Measurements from ENCODE around the gene LRIT1.
"Not testable (repeated sequence)": the region's sequence is repeated elsewhere in the genome, so short reads cannot be mapped to it uniquely, and the experiment has no call there.

Gene LRIT1

GRCh38 chr10:84241185-84241790, at the start of gene LRIT1:
TSS of gene LRIT1 (minus strand) at chr10:84241546. CDS start at chr10:84241439, 107 bp downstream.
- DNase-seq (ENCODE audit: low read depth, low spot score) = no peak
- H3K9ac ChIP-seq (ENCODE audit: insufficient read length) = no peak within 1 kb of the TSS
- H3K36me3 ChIP-seq (ENCODE audit: insufficient read depth, low read length) = no peaks in the 10 kb centered on the region
- no peaks in the 10 kb centered on the region for H3K9me3 ChIP-seq (ENCODE audit: low read depth, low read length)
- no peak within 1 kb of the TSS for H3K27ac ChIP-seq
- TF ChIP-seq FOXP2 (optimal IDR thresholded peaks at IDR 0.05; ENCODE audit: control extremely low read depth, extremely low read length, insufficient read depth) = no peak
- H3K4me3 ChIP-seq = no peak within 1 kb of the TSS

GRCh38 chr10:84290235-84290634, 48.9 kb upstream of the LRIT1 start:
- Histone ChIP-seq H3K9me3 (ENCODE audit: low read depth, low read length) (no peaks in the 10 kb centered on the region), H3K36me3 (ENCODE audit: insufficient read depth, low read length) (no peaks in the 10 kb centered on the region), H3K9ac (ENCODE audit: insufficient read length) (no peak overlapping the region), H3K27ac (no peak overlapping the region), H3K4me3 (no peak overlapping the region)
- DNase-seq (ENCODE audit: low read depth, low spot score) = no peak
- no peak for TF ChIP-seq FOXP2 (optimal IDR thresholded peaks at IDR 0.05; ENCODE audit: control extremely low read depth, extremely low read length, insufficient read depth)
- no peak for TF ChIP-seq POLR2AphosphoS5 (IDR thresholded peaks at IDR 0.05; ENCODE audit: borderline replicate concordance, low read depth, low read length)
- TF ChIP-seq EZH2 (IDR thresholded peaks at IDR 0.05) = no peak

- DNase-seq (ENCODE audit: low read depth, low spot score) = no peak
- TF ChIP-seq POLR2AphosphoS5 (IDR thresholded peaks at IDR 0.05; ENCODE audit: borderline replicate concordance, low read depth, low read length) (no peak), EZH2 (IDR thresholded peaks at IDR 0.05) (no peak), FOXP2 (optimal IDR thresholded peaks at IDR 0.05; ENCODE audit: control extremely low read depth, extremely low read length, insufficient read depth) (no peak)
- H3K36me3 ChIP-seq (ENCODE audit: insufficient read depth, low read length) = no peaks in the 10 kb centered on the region
Observed at GRCh38 chr10:84289521-84290200, 48.3 kb upstream of the LRIT1 start.

GRCh38 chr10:84288151-84288550, 46.8 kb upstream of the LRIT1 start:
- no peak overlapping the region for H3K27ac ChIP-seq
- TF ChIP-seq POLR2AphosphoS5 (IDR thresholded peaks at IDR 0.05; ENCODE audit: borderline replicate concordance, low read depth, low read length) = no peak
- no peak for TF ChIP-seq EZH2 (IDR thresholded peaks at IDR 0.05)

More at GRCh38 chr10:84289521-84290200, 48.3 kb upstream of the LRIT1 start:
- no peak overlapping the region for H3K4me3 ChIP-seq
- H3K9me3 ChIP-seq (ENCODE audit: low read depth, low read length) = no peaks in the 10 kb centered on the region
- no peak overlapping the region for H3K9ac ChIP-seq (ENCODE audit: insufficient read length)
- H3K27ac ChIP-seq = no peak overlapping the region

GRCh38 chr10:84286695-84287094, 45.3 kb upstream of the LRIT1 start:
- H3K9ac ChIP-seq (ENCODE audit: insufficient read length) = no peak overlapping the region
- no peaks in the 10 kb centered on the region for H3K9me3 ChIP-seq (ENCODE audit: low read depth, low read length)
- no peaks in the 10 kb centered on the region for H3K36me3 ChIP-seq (ENCODE audit: insufficient read depth, low read length)
- H3K27ac ChIP-seq = no peak overlapping the region
- no peak overlapping the region for H3K4me3 ChIP-seq
- TF ChIP-seq FOXP2 (optimal IDR thresholded peaks at IDR 0.05; ENCODE audit: control extremely low read depth, extremely low read length, insufficient read depth) = no peak
- TF ChIP-seq EZH2 (IDR thresholded peaks at IDR 0.05) = no peak
- TF ChIP-seq POLR2AphosphoS5 (IDR thresholded peaks at IDR 0.05; ENCODE audit: borderline replicate concordance, low read depth, low read length) = no peak
- no peak for DNase-seq (ENCODE audit: low read depth, low spot score)

More at GRCh38 chr10:84288151-84288550, 46.8 kb upstream of the LRIT1 start:
- H3K9ac ChIP-seq (ENCODE audit: insufficient read length) = no peak overlapping the region
- no peak overlapping the region for H3K4me3 ChIP-seq
- no peak for DNase-seq (ENCODE audit: low read depth, low spot score)
- H3K9me3 ChIP-seq (ENCODE audit: low read depth, low read length) = no peaks in the 10 kb centered on the region
- no peaks in the 10 kb centered on the region for H3K36me3 ChIP-seq (ENCODE audit: insufficient read depth, low read length)

GRCh38 chr10:84279876-84280475, 38.6 kb upstream of the LRIT1 start:
- DNase-seq (ENCODE audit: low read depth, low spot score); H3K9me3 ChIP-seq (ENCODE audit: low read depth, low read length); H3K27ac ChIP-seq; H3K36me3 ChIP-seq (ENCODE audit: insufficient read depth, low read length); H3K4me3 ChIP-seq; H3K9ac ChIP-seq (ENCODE audit: insufficient read length): not testable (repeated sequence)

GRCh38 chr10:84270708-84271107, 29.4 kb upstream of the LRIT1 start:
- DNase-seq (ENCODE audit: low read depth, low spot score) = no peak
- H3K27ac ChIP-seq = no peak overlapping the region
- H3K9me3 ChIP-seq (ENCODE audit: low read depth, low read length) = no peaks in the 10 kb centered on the region
- TF ChIP-seq FOXP2 (optimal IDR thresholded peaks at IDR 0.05; ENCODE audit: control extremely low read depth, extremely low read length, insufficient read depth) = no peak
- H3K36me3 ChIP-seq (ENCODE audit: insufficient read depth, low read length) = no peaks in the 10 kb centered on the region
- no peak overlapping the region for H3K9ac ChIP-seq (ENCODE audit: insufficient read length)
- no peak overlapping the region for H3K4me3 ChIP-seq

GRCh38 chr10:84269773-84270172, 28.4 kb upstream of the LRIT1 start:
- no peak overlapping the region for H3K9ac ChIP-seq (ENCODE audit: insufficient read length)
- no peak for TF ChIP-seq POLR2AphosphoS5 (IDR thresholded peaks at IDR 0.05; ENCODE audit: borderline replicate concordance, low read depth, low read length)
- TF ChIP-seq FOXP2 (optimal IDR thresholded peaks at IDR 0.05; ENCODE audit: control extremely low read depth, extremely low read length, insufficient read depth) = no peak
- no peak for TF ChIP-seq EZH2 (IDR thresholded peaks at IDR 0.05)
- no peak overlapping the region for H3K4me3 ChIP-seq
- H3K36me3 ChIP-seq (ENCODE audit: insufficient read depth, low read length) = no peaks in the 10 kb centered on the region
- no peak for DNase-seq (ENCODE audit: low read depth, low spot score)
- H3K27ac ChIP-seq = no peak overlapping the region
- no peaks in the 10 kb centered on the region for H3K9me3 ChIP-seq (ENCODE audit: low read depth, low read length)

GRCh38 chr10:84269162-84269561, 27.8 kb upstream of the LRIT1 start:
- Histone ChIP-seq H3K9me3 (ENCODE audit: low read depth, low read length) (no peaks in the 10 kb centered on the region), H3K36me3 (ENCODE audit: insufficient read depth, low read length) (no peaks in the 10 kb centered on the region), H3K4me3 (no peak overlapping the region), H3K27ac (no peak overlapping the region), H3K9ac (ENCODE audit: insufficient read length) (no peak overlapping the region)
- no peak for DNase-seq (ENCODE audit: low read depth, low spot score)
- TF ChIP-seq EZH2 (IDR thresholded peaks at IDR 0.05) = no peak
- TF ChIP-seq FOXP2 (optimal IDR thresholded peaks at IDR 0.05; ENCODE audit: control extremely low read depth, extremely low read length, insufficient read depth) = no peak
- TF ChIP-seq POLR2AphosphoS5 (IDR thresholded peaks at IDR 0.05; ENCODE audit: borderline replicate concordance, low read depth, low read length) = no peak

Measured in SK-N-MC (cell line).